Lower leg skin (tissue), 4 donors: Measurements from ENCODE around the gene TTC21A. TPM values are rescaled to one million over a fixed set of nuclear protein-coding genes. Genes with fewer than 3 reads are reported as not detected.
A peak's percentile ranks its signal among the peaks of the same experiment; 100 is the strongest.

Source experiments
- DNase-seq, 2 donors: peaks; one replicate each; pipeline ENCODE4 v3.0.0-alpha.2; 2019; ENCODE audit warnings: low spot score in 2 of 2
- H3K4me3 ChIP-seq: fragments of 200-600 bp; sonication (generic); 2 replicates; pipeline ENCODE4 v1.5.1; 2017; ENCODE audit warnings: mild to moderate bottlenecking, low read depth; ENCODE audit not compliant: poor library complexity, severe bottlenecking
- POLR2A ChIP-seq, 2 donors: fragments of 450-650 bp; IDR thresholded peaks; one replicate each; pipeline ENCODE4 v1.6.1; 2016 to 2017; ENCODE audit warnings: antibody characterized with exemption in 2 of 2, mild to moderate bottlenecking in 1 of 2, moderate library complexity in 1 of 2
- WGBS, 2 donors: methylation state at CpG; one replicate each; pipeline ENCODE4 v1.1.5; 2018; 5-methylcytosine and 5-hydroxymethylcytosine counted together
- intact Hi-C: fragments of 100-400 bp; cut with DNase I; formaldehyde crosslinking; loops from one replicate; pipeline ENCODE4 v1.15.0; 2023; ENCODE audit warnings: low total_unique reads
- total RNA-seq, 4 donors: library from RNA; depleted of rRNA; stranded (reverse); fragments of >200 nt; gene quantifications; one replicate each; pipeline ENCODE4 v1.1.0, GENCODE V29; 2016
- TF ChIP-seq, protein P1 (sequence below), 3 donors: fragments of 450-650 bp; IDR thresholded peaks; one replicate each; pipeline ENCODE4 v1.5.1; 2016; ENCODE audit warnings: antibody characterized with exemption in 3 of 3, mild to moderate bottlenecking in 3 of 3, moderate library complexity in 2 of 3

TTC21A gene
- total RNA-seq, 4 donors from 2014 or later, result 2.7 to 5.6 (median 4.9) TPM

DNA sequence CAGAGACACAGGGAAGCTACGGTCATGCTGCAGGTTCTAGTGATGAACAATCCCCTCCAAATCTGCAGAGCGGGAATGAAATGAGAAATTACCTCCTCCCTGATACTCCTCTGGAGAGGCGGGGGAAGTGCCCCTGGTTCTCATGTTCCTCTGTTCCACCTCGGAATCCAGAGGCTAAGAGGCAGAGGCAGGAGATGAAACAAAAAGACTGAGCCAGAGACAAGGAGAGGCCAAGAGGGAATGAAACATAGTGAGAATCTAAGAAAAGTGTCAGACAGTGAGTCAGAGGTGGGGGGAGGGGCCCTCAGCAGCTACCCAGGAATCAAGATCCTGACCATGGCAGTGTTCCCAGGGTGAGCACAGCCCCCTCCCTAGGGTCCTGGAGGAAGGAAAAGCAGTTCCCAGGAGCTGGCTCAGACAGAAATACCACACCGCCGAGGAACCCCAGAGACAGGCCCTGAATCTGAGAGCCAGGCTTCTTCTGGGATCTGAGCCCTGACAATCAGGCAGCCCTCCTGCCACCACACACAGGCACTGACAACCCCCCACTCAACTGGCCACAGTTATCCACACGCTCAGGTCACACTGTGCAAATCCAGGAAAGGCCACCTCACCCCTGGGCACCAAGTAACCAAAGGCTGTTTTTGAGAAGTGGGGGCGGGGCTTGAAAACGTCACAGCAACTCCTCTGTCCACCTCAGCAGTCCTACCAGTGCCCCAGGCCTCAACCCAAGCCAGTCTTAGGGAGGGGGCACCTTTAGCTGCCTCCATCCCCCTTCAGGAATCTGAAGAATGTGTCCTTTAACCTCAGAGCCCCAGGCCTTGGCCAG lies 43.5 kb downstream of the TTC21A start:
- peak; percentile 78 to 98 for DNase-seq
- TF ChIP-seq POLR2A (IDR thresholded peaks at IDR 0.05), result no peak
- TF ChIP-seq, protein P1, sequence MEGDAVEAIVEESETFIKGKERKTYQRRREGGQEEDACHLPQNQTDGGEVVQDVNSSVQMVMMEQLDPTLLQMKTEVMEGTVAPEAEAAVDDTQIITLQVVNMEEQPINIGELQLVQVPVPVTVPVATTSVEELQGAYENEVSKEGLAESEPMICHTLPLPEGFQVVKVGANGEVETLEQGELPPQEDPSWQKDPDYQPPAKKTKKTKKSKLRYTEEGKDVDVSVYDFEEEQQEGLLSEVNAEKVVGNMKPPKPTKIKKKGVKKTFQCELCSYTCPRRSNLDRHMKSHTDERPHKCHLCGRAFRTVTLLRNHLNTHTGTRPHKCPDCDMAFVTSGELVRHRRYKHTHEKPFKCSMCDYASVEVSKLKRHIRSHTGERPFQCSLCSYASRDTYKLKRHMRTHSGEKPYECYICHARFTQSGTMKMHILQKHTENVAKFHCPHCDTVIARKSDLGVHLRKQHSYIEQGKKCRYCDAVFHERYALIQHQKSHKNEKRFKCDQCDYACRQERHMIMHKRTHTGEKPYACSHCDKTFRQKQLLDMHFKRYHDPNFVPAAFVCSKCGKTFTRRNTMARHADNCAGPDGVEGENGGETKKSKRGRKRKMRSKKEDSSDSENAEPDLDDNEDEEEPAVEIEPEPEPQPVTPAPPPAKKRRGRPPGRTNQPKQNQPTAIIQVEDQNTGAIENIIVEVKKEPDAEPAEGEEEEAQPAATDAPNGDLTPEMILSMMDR (IDR thresholded peaks at IDR 0.05), result no peak
- H3K4me3 ChIP-seq, result peak overlapping the region; percentile 76
- intact Hi-C loops, result no loop called here
- 18 to 23% methylated on average over 8 to 9 of the region's 9 CpGs for WGBS, 2 donors

GRCh38 chr3:39153977-39154279 lies 46.4 kb downstream of the TTC21A start:
- DNase-seq, result no peak
- 38 to 47% methylated on average over 9 of the region's 9 CpGs for WGBS, 2 donors
- TF ChIP-seq, protein P1 (IDR thresholded peaks at IDR 0.05), result no peak
- no peak for TF ChIP-seq POLR2A (IDR thresholded peaks at IDR 0.05)
- intact Hi-C loops, result no loop called here
- no peak overlapping the region for H3K4me3 ChIP-seq

- WGBS, 2 donors, result 56 to 60% methylated on average over 18 of the region's 18 CpGs
- H3K4me3 ChIP-seq, result no peak overlapping the region
- no peak for TF ChIP-seq POLR2A (IDR thresholded peaks at IDR 0.05)
- TF ChIP-seq, protein P1 (IDR thresholded peaks at IDR 0.05), result no peak
- intact Hi-C loops, result no loop called here
- peak in 1 of 2 donors; percentile 91 for DNase-seq
Observed at GRCh38 chr3:39154280-39155021, 47.0 kb downstream of the TTC21A start.

- TF ChIP-seq POLR2A (IDR thresholded peaks at IDR 0.05), result no peak
- TF ChIP-seq, protein P1 (IDR thresholded peaks at IDR 0.05), result no peak
- intact Hi-C loops, result no loop called here
- H3K4me3 ChIP-seq, result no peak overlapping the region
- DNase-seq, result peak in 1 of 2 donors; percentile 36
- 60 to 76% methylated on average over 4 of the region's 4 CpGs for WGBS, 2 donors
Observed at GRCh38 chr3:39156421-39156820, 48.9 kb downstream of the TTC21A start.

GRCh38 chr3:39157359-39157758 lies 49.9 kb downstream of the TTC21A start:
- TF ChIP-seq POLR2A (IDR thresholded peaks at IDR 0.05), result no peak
- TF ChIP-seq, protein P1 (IDR thresholded peaks at IDR 0.05), result no peak
- no peak for DNase-seq
- intact Hi-C loops, result no loop called here
- no peak overlapping the region for H3K4me3 ChIP-seq
- WGBS, 2 donors, result 82 to 83% methylated on average over 7 of the region's 7 CpGs
